Neural progenitor cell (in vitro differentiated cells): ENCODE measurements around the gene FAM193B.

ENCODE experiments used
- EZH2 ChIP-seq: fragments of 200-600 bp; sonication (generic); IDR thresholded peaks from 2 replicates; pipeline ENCODE4 v1.6.1; 2017; ENCODE audit warnings: antibody characterized with exemption, mild to moderate bottlenecking, moderate library complexity
- EZH2phosphoT487 ChIP-seq: fragments of 200-600 bp; sonication (generic); IDR thresholded peaks from 2 replicates; pipeline ENCODE4 v1.6.1; 2017; ENCODE audit warnings: antibody characterized with exemption
- TF ChIP-seq, protein P1 (sequence below): fragments of 200-600 bp; sonication (generic); IDR thresholded peaks from 2 replicates; pipeline ENCODE4 v1.5.1; 2017; ENCODE audit warnings: antibody characterized with exemption, mild to moderate bottlenecking

DNA sequence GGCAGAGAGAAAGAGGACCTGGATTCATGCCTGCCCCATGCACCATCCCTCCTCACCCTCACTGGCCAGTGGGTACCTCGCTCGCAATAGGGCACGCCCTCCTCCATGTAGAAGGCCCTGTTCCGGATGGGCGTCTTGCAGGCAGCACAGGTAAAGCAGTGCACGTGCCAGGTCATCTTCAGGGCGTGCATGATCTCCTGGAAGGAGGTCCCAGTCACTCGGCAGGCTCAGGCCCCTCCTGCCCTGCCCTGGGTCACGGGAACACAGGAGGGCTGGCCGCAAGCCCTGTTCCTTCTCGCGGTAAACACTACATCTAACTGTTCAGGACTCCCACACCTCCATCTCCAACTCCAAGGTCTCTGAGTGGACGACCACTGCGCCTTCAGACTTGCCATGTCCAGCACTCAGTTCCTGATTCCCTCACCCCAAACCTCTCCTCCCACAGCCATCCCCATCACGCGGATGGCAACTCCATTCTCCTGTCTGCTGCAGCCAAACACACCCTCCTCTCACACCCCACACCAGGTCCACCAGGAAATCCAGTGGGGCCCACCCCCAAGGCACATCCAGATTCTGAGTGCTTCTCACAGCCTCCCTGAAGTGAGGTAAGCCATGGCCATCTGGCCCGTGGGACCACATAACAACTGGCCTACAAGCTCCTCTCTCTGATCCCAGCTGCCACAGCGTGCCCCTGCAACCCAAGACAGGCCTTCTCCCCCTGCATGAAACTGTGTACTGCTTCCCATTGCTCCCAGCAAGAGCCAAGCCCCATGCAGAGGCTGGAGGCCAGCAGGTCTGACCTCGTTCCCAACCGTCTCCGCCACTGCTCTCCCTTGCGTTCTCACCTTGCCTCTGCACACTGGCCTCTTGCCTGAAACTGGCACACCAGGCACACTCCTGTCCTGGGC lies 70.1 kb downstream of the FAM193B start:
- TF ChIP-seq, protein P1, sequence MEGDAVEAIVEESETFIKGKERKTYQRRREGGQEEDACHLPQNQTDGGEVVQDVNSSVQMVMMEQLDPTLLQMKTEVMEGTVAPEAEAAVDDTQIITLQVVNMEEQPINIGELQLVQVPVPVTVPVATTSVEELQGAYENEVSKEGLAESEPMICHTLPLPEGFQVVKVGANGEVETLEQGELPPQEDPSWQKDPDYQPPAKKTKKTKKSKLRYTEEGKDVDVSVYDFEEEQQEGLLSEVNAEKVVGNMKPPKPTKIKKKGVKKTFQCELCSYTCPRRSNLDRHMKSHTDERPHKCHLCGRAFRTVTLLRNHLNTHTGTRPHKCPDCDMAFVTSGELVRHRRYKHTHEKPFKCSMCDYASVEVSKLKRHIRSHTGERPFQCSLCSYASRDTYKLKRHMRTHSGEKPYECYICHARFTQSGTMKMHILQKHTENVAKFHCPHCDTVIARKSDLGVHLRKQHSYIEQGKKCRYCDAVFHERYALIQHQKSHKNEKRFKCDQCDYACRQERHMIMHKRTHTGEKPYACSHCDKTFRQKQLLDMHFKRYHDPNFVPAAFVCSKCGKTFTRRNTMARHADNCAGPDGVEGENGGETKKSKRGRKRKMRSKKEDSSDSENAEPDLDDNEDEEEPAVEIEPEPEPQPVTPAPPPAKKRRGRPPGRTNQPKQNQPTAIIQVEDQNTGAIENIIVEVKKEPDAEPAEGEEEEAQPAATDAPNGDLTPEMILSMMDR: no peak
- TF ChIP-seq EZH2phosphoT487 (no peak), EZH2 (no peak)
